Erythroblast (primary cell): ENCODE measurements around the gene PCDHGA4.
"Not testable (repeated sequence)": the region's sequence is repeated elsewhere in the genome, so short reads cannot be mapped to it uniquely, and the experiment has no call there.

ENCODE experiments used
- GATA1 ChIP-seq: IDR thresholded peaks from 2 replicates; pipeline ENCODE4 v1.6.1; 2011; ENCODE audit warnings: low read depth, mild to moderate bottlenecking, control low read depth, low read length, moderate library complexity
- POLR2A ChIP-seq: IDR thresholded peaks from 2 replicates; pipeline ENCODE4 v1.6.1; 2011; ENCODE audit warnings: mild to moderate bottlenecking, low read length

DNA sequence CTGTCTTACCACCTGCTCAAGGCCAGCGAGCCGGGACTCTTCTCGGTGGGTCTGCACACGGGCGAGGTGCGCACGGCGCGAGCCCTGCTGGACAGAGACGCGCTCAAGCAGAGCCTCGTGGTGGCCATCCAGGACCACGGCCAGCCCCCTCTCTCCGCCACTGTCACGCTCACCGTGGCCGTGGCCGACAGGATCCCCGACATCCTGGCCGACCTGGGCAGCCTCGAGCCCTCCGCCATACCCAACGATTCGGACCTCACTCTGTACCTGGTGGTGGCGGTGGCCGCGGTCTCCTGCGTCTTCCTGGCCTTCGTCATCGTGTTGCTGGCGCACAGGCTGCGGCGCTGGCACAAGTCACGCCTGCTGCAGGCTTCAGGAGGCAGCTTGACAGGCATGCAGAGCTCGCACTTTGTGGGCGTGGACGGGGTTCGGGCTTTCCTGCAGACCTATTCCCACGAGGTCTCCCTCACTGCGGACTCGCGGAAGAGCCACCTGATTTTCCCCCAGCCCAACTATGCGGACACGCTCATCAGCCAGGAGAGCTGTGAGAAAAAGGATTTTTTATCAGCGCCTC is 14.0 kb upstream of the PCDHGA4 start:
- TF ChIP-seq POLR2A, GATA1: not testable (repeated sequence)
